Measurements from ENCODE around the gene ANK2.

ANK2 gene

DNA sequence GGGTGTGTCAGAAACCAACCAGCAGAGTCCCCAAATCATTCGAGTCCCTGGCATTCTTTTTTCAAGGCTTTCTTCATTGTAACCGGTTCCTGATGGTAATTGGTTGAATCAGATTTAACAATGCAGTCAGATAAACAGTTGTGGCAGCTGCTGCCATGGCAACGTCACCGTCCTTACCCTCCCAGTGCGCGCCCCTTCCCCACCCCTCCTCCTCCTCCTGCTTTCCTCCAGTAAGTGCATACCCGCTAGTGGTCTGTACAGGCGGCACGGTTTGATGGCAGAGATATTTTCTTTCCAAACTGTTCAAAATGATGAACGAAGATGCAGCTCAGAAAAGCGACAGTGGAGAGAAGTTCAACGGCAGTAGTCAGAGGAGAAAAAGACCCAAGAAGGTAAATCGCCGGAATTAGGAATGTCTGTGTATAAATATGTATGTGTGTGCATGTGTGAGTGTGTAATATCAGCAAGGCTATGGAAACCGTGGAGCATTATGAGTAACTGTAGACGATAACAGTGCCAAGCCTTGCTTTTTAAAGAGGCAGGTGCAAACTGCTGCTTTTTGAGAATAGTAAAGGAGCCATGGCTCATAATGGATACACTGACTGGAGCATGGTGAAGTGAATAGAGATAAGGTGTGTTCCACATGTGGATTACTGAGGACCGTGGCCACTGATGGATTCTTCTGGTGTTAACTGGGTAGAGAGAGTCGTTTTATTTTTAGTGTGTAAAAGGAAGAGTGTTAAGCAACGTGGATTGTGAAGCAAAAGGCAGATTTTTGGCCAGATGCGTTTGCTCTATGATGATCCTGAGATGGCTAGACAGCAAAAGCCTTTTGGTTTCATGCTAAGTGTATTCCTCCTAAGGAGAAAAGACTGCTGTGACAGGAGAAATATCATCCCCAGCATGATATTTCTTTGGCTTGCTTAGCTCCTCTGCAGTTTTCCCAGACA is at the start of gene ANK2:
ANK2 (plus strand) TSS at position 233 of the 950 bp plus-strand sequence; CDS start at position 309, 76 bp downstream.
- H3K36me3 ChIP-seq (ENCODE audit: control insufficient read depth in 1 of 2, insufficient read depth in 2 of 2, low read length in 2 of 2), result no peaks in the 10 kb centered on the region
- no peaks in the 10 kb centered on the region for H3K27me3 ChIP-seq (ENCODE audit: control insufficient read depth in 1 of 2, insufficient read depth in 2 of 2, low read length in 2 of 2)
- H3K27ac ChIP-seq (ENCODE audit: low read depth, low read length), result no peak within 1 kb of the TSS
- no peaks in the 10 kb centered on the region for H3K4me1 ChIP-seq (ENCODE audit: control insufficient read depth in 1 of 2, insufficient read depth in 2 of 2, low read length in 2 of 2)
- no peaks in the 10 kb centered on the region for H3K9me3 ChIP-seq (ENCODE audit: control insufficient read depth in 1 of 2, low read length in 2 of 2)
- H3K9ac ChIP-seq (ENCODE audit: low read depth in 1 of 2, low read length in 2 of 2), result no peak within 1 kb of the TSS
- H3K4me3 ChIP-seq (ENCODE audit: low read depth in 1 of 2, low read length in 2 of 2), result no peak within 1 kb of the TSS

DNA sequence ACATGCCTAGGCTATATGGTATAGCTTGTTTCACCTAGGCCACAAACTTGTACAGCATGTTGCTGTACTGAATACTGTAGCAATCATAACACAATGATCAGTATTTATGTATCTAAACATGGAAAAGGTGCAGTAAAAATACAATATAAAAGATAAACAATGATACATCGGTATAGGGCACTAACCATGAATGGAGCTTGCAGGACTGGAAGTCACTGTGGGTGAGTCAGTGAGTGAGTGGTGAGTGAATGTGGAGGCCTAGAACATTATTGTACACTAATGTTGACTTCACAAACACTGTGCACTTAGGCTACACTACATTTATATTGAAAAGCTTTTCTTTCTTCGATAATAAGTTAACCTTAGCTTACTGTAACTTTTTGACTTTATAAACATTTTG is 45.6 kb upstream of the ANK2 start:
- Histone ChIP-seq H3K9ac (ENCODE audit: low read depth in 1 of 2, low read length in 2 of 2) (no peak overlapping the region), H3K4me3 (ENCODE audit: low read depth in 1 of 2, low read length in 2 of 2) (no peak overlapping the region), H3K36me3 (ENCODE audit: control insufficient read depth in 1 of 2, insufficient read depth in 2 of 2, low read length in 2 of 2) (no peaks in the 10 kb centered on the region), H3K4me1 (ENCODE audit: control insufficient read depth in 1 of 2, insufficient read depth in 2 of 2, low read length in 2 of 2) (no peaks in the 10 kb centered on the region), H3K27me3 (ENCODE audit: control insufficient read depth in 1 of 2, insufficient read depth in 2 of 2, low read length in 2 of 2) (no peaks in the 10 kb centered on the region), H3K9me3 (ENCODE audit: control insufficient read depth in 1 of 2, low read length in 2 of 2) (no peaks in the 10 kb centered on the region), H3K27ac (ENCODE audit: low read depth, low read length) (no peak overlapping the region)

DNA sequence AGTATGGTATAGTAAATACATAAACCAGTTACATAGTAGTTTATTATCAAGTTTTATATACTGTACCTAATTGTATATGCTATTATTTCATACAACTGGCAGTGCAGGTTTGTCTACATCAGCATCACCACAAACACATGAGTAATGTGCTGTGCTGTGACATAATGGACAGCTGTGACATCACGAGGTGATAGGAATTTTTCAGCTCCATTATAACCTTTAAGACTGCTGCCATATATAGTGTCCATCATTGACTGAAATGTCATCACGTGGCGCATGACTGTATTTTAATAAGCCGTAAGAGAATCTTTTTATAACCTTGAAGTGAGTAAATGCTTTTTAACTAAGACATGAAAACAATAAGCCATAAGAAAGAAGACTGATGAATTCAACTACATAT is 44.8 kb upstream of the ANK2 start:
- Histone ChIP-seq H3K4me1 (ENCODE audit: control insufficient read depth in 1 of 2, insufficient read depth in 2 of 2, low read length in 2 of 2) (no peaks in the 10 kb centered on the region), H3K36me3 (ENCODE audit: control insufficient read depth in 1 of 2, insufficient read depth in 2 of 2, low read length in 2 of 2) (no peaks in the 10 kb centered on the region), H3K27ac (ENCODE audit: low read depth, low read length) (no peak overlapping the region), H3K27me3 (ENCODE audit: control insufficient read depth in 1 of 2, insufficient read depth in 2 of 2, low read length in 2 of 2) (no peaks in the 10 kb centered on the region), H3K9ac (ENCODE audit: low read depth in 1 of 2, low read length in 2 of 2) (no peak overlapping the region), H3K9me3 (ENCODE audit: control insufficient read depth in 1 of 2, low read length in 2 of 2) (no peaks in the 10 kb centered on the region), H3K4me3 (ENCODE audit: low read depth in 1 of 2, low read length in 2 of 2) (no peak overlapping the region)

DNA sequence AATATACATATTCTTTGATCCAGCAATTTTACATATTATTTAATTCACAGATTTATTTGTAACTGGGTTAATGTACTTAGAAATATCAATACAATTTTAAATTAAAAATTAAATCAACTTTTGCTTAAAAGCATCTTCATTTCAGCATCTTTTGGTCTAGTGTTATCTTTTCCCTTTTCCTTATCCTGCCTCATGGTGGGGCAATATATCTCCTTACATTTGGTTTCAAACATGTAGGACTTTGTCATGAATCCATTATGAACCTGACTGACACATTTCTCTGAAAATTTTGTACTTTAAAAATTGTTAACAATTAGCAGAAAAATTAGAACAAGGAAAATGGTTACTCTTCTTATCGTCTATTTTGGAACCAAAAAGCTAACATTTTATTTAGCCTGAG is 42.8 kb upstream of the ANK2 start:
- Histone ChIP-seq H3K36me3 (ENCODE audit: control insufficient read depth in 1 of 2, insufficient read depth in 2 of 2, low read length in 2 of 2) (no peaks in the 10 kb centered on the region), H3K4me1 (ENCODE audit: control insufficient read depth in 1 of 2, insufficient read depth in 2 of 2, low read length in 2 of 2) (no peaks in the 10 kb centered on the region), H3K4me3 (ENCODE audit: low read depth in 1 of 2, low read length in 2 of 2) (no peak overlapping the region), H3K27ac (ENCODE audit: low read depth, low read length) (no peak overlapping the region), H3K27me3 (ENCODE audit: control insufficient read depth in 1 of 2, insufficient read depth in 2 of 2, low read length in 2 of 2) (no peaks in the 10 kb centered on the region), H3K9me3 (ENCODE audit: control insufficient read depth in 1 of 2, low read length in 2 of 2) (no peaks in the 10 kb centered on the region), H3K9ac (ENCODE audit: low read depth in 1 of 2, low read length in 2 of 2) (no peak overlapping the region)

DNA sequence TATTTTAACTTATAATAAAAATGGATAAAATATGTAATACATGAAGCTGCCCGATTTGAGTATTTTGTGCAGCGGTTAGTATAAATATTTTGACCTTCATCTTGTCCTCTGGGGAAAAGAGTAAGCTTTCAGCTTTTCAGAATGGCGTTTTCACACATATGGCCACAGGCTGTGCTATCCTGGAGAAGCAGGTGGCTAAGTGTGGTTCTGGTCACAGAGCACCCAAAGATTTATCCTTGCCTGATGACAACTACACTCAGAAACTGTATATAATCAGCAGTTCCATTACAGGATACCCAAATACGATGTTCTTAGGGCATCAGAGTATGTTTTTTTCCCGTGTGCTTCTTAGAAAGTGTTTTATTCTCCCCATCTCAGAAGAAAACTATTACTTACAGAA is 42.3 kb upstream of the ANK2 start:
- H3K9me3 ChIP-seq (ENCODE audit: control insufficient read depth in 1 of 2, low read length in 2 of 2), result no peaks in the 10 kb centered on the region
- no peaks in the 10 kb centered on the region for H3K36me3 ChIP-seq (ENCODE audit: control insufficient read depth in 1 of 2, insufficient read depth in 2 of 2, low read length in 2 of 2)
- no peaks in the 10 kb centered on the region for H3K4me1 ChIP-seq (ENCODE audit: control insufficient read depth in 1 of 2, insufficient read depth in 2 of 2, low read length in 2 of 2)
- H3K9ac ChIP-seq (ENCODE audit: low read depth in 1 of 2, low read length in 2 of 2), result no peak overlapping the region
- no peak overlapping the region for H3K4me3 ChIP-seq (ENCODE audit: low read depth in 1 of 2, low read length in 2 of 2)
- no peak overlapping the region for H3K27ac ChIP-seq (ENCODE audit: low read depth, low read length)
- no peaks in the 10 kb centered on the region for H3K27me3 ChIP-seq (ENCODE audit: control insufficient read depth in 1 of 2, insufficient read depth in 2 of 2, low read length in 2 of 2)

DNA sequence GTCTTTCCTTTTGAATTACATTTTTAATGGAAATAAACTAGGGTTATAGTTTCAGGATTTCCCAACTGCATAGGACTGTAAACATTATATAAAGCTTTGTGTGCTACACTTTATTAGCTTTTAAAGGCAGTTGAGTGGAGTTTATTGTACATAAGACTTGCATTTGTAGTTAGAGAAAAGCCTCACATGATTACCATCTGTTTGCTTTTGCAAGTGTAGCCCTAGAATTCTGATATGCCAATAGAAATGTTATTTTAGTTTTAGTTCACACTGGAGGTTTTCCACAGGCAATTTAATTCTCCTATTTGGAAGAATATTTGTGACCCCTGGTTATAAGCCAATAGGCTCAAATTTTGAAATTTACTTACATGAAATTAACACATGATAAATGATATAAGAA is 41.3 kb upstream of the ANK2 start:
- H3K36me3 ChIP-seq (ENCODE audit: control insufficient read depth in 1 of 2, insufficient read depth in 2 of 2, low read length in 2 of 2), result no peaks in the 10 kb centered on the region
- H3K4me3 ChIP-seq (ENCODE audit: low read depth in 1 of 2, low read length in 2 of 2), result no peak overlapping the region
- no peaks in the 10 kb centered on the region for H3K27me3 ChIP-seq (ENCODE audit: control insufficient read depth in 1 of 2, insufficient read depth in 2 of 2, low read length in 2 of 2)
- no peaks in the 10 kb centered on the region for H3K4me1 ChIP-seq (ENCODE audit: control insufficient read depth in 1 of 2, insufficient read depth in 2 of 2, low read length in 2 of 2)
- H3K9ac ChIP-seq (ENCODE audit: low read depth in 1 of 2, low read length in 2 of 2), result no peak overlapping the region
- no peaks in the 10 kb centered on the region for H3K9me3 ChIP-seq (ENCODE audit: control insufficient read depth in 1 of 2, low read length in 2 of 2)
- no peak overlapping the region for H3K27ac ChIP-seq (ENCODE audit: low read depth, low read length)

DNA sequence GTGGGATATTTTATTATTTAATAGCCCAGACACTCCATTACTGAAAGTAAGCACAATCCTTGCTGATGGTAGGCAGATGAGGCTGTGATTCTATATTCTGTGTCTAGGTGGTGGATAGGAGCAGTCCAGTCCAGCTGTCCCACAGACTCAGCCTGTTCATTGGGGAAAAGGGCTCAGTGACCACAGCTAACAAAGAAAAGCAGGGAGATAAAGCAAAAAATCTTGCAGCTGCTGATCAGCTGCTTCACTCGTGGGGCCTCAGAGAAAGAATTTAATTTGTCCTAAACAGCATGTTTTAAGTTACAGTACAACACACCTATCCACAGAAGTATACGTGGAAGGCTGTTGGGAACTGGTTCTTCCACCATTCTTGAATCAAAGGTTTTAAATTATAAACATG is 40.7 kb upstream of the ANK2 start:
- Histone ChIP-seq H3K4me3 (ENCODE audit: low read depth in 1 of 2, low read length in 2 of 2) (no peak overlapping the region), H3K36me3 (ENCODE audit: control insufficient read depth in 1 of 2, insufficient read depth in 2 of 2, low read length in 2 of 2) (no peaks in the 10 kb centered on the region), H3K27ac (ENCODE audit: low read depth, low read length) (no peak overlapping the region), H3K9ac (ENCODE audit: low read depth in 1 of 2, low read length in 2 of 2) (no peak overlapping the region), H3K9me3 (ENCODE audit: control insufficient read depth in 1 of 2, low read length in 2 of 2) (no peaks in the 10 kb centered on the region), H3K4me1 (ENCODE audit: control insufficient read depth in 1 of 2, insufficient read depth in 2 of 2, low read length in 2 of 2) (no peaks in the 10 kb centered on the region), H3K27me3 (ENCODE audit: control insufficient read depth in 1 of 2, insufficient read depth in 2 of 2, low read length in 2 of 2) (no peaks in the 10 kb centered on the region)

DNA sequence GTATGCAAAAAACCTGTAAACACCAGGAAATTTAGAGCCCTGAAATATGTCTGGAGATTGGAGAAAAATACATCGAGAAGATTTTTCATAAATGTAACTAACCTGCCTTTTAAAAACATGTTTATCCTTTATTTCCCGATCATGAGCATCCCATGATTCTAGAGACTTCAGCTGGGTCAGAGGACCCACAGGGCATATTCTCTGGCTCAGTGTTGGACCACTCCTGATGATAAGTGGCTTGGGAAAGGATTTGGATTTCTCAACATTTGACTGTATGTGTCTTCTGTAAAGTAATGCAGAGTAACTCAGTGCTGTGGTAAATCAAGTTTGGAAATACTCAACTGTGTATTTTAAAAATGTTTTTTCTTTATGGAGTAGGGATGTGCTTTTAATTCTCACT is 40.0 kb upstream of the ANK2 start:
- H3K4me3 ChIP-seq (ENCODE audit: low read depth in 1 of 2, low read length in 2 of 2), result no peak overlapping the region
- no peak overlapping the region for H3K9ac ChIP-seq (ENCODE audit: low read depth in 1 of 2, low read length in 2 of 2)
- H3K27ac ChIP-seq (ENCODE audit: low read depth, low read length), result no peak overlapping the region
- H3K4me1 ChIP-seq (ENCODE audit: control insufficient read depth in 1 of 2, insufficient read depth in 2 of 2, low read length in 2 of 2), result no peaks in the 10 kb centered on the region
- no peaks in the 10 kb centered on the region for H3K27me3 ChIP-seq (ENCODE audit: control insufficient read depth in 1 of 2, insufficient read depth in 2 of 2, low read length in 2 of 2)
- H3K9me3 ChIP-seq (ENCODE audit: control insufficient read depth in 1 of 2, low read length in 2 of 2), result no peaks in the 10 kb centered on the region
- H3K36me3 ChIP-seq (ENCODE audit: control insufficient read depth in 1 of 2, insufficient read depth in 2 of 2, low read length in 2 of 2), result no peaks in the 10 kb centered on the region

DNA sequence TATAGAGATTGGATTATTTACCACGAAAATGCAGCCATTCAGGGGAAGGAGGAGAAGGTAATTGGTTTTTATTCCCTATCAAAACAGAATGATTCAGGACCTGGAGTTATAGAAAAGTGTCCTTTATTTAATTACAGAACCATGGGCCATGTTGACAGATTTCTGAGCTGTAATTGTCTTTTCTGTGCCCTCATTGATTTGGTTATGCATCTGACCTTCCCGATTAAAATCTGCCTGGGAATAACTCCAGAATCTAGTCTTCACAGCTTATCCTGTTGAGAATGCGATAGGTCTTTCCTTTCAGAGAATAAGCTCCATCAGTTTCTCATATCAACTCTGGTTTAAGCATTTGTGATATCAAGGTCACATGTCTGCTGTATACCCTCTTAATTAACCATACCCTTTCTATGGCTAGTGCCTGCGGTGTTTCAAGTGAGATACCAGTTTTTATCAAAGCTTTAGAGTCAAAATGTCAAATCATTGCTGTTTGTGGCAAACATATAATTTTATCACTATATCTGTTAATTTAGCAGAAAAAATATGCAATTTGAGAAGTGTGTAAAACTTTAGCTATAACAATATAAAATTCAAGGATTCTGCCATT is 37.2 kb upstream of the ANK2 start:
- Histone ChIP-seq H3K4me1 (ENCODE audit: control insufficient read depth in 1 of 2, insufficient read depth in 2 of 2, low read length in 2 of 2) (no peaks in the 10 kb centered on the region), H3K9me3 (ENCODE audit: control insufficient read depth in 1 of 2, low read length in 2 of 2) (no peaks in the 10 kb centered on the region), H3K27ac (ENCODE audit: low read depth, low read length) (no peak overlapping the region), H3K9ac (ENCODE audit: low read depth in 1 of 2, low read length in 2 of 2) (no peak overlapping the region), H3K36me3 (ENCODE audit: control insufficient read depth in 1 of 2, insufficient read depth in 2 of 2, low read length in 2 of 2) (no peaks in the 10 kb centered on the region), H3K4me3 (ENCODE audit: low read depth in 1 of 2, low read length in 2 of 2) (no peak overlapping the region), H3K27me3 (ENCODE audit: control insufficient read depth in 1 of 2, insufficient read depth in 2 of 2, low read length in 2 of 2) (no peaks in the 10 kb centered on the region)

DNA sequence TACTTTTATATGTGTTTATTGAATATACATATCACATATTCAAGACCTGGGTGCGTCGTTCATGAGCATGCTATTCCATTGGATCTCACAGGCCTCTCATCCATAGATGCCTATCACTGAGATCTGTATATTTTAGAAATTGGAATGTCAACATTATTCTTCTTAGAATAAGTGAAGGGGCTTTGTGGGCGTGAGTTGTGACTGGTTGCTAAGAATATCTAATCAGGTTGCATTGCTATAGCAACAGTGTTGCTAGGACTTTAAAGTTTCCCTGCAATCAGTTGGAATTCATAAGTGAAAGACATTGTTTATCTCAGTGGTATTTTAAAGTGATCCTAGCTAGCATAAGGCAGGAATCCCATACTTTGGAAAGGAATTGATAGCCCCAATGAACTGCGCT is 36.7 kb upstream of the ANK2 start:
- H3K4me3 ChIP-seq (ENCODE audit: low read depth in 1 of 2, low read length in 2 of 2), result no peak overlapping the region
- H3K9me3 ChIP-seq (ENCODE audit: control insufficient read depth in 1 of 2, low read length in 2 of 2), result no peaks in the 10 kb centered on the region
- no peak overlapping the region for H3K9ac ChIP-seq (ENCODE audit: low read depth in 1 of 2, low read length in 2 of 2)
- no peaks in the 10 kb centered on the region for H3K4me1 ChIP-seq (ENCODE audit: control insufficient read depth in 1 of 2, insufficient read depth in 2 of 2, low read length in 2 of 2)
- no peak overlapping the region for H3K27ac ChIP-seq (ENCODE audit: low read depth, low read length)
- H3K27me3 ChIP-seq (ENCODE audit: control insufficient read depth in 1 of 2, insufficient read depth in 2 of 2, low read length in 2 of 2), result no peaks in the 10 kb centered on the region
- no peaks in the 10 kb centered on the region for H3K36me3 ChIP-seq (ENCODE audit: control insufficient read depth in 1 of 2, insufficient read depth in 2 of 2, low read length in 2 of 2)

Measured in duodenal mucosa (tissue), 2 donors.